ENCODE measurements around the gene MMP13. TPM values are rescaled to one million over a fixed set of nuclear protein-coding genes. Genes with fewer than 3 reads are reported as not detected.

The MMP13 gene
- total RNA-seq, 1 donor from 2014 or later, result 6.5 TPM

DNA sequence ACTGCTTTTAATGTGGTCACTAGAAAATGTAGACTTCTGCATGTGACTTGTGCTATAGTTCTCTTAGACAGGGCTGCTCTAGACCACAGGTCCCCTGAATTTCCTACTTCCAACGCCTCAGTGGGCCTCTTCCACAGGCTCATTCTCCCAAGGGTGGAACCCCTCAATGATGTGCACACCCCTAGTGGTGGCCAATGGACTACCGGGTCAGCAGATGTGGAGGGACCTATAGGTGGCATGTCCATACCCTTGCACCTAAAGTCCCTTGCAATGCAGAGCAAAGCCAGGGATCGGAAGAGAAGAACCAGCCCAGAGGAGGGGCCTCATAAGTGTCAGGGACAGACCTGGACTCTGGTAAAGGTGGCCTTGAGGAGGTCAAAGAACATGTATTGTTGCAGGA lies 20.0 kb downstream of the MMP13 start:
- TF ChIP-seq, protein P1, sequence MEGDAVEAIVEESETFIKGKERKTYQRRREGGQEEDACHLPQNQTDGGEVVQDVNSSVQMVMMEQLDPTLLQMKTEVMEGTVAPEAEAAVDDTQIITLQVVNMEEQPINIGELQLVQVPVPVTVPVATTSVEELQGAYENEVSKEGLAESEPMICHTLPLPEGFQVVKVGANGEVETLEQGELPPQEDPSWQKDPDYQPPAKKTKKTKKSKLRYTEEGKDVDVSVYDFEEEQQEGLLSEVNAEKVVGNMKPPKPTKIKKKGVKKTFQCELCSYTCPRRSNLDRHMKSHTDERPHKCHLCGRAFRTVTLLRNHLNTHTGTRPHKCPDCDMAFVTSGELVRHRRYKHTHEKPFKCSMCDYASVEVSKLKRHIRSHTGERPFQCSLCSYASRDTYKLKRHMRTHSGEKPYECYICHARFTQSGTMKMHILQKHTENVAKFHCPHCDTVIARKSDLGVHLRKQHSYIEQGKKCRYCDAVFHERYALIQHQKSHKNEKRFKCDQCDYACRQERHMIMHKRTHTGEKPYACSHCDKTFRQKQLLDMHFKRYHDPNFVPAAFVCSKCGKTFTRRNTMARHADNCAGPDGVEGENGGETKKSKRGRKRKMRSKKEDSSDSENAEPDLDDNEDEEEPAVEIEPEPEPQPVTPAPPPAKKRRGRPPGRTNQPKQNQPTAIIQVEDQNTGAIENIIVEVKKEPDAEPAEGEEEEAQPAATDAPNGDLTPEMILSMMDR (IDR thresholded peaks at IDR 0.05), result no peak
- Mint-ChIP-seq H3K9me3 (ENCODE audit: low read depth) (no peaks in the 10 kb centered on the region), H3K4me3 (ENCODE audit: unreplicated experiment) (no peak overlapping the region), H3K27ac (ENCODE audit: unreplicated experiment) (no peak overlapping the region), H3K27me3 (ENCODE audit: low read depth) (peaks cover 7% of the 10 kb centered on the region), H3K4me1 (ENCODE audit: low read depth) (peaks cover 4% of the 10 kb centered on the region), H3K36me3 (ENCODE audit: low read depth) (no peaks in the 10 kb centered on the region)
- DNase-seq (ENCODE audit: low spot score), result no peak

DNA sequence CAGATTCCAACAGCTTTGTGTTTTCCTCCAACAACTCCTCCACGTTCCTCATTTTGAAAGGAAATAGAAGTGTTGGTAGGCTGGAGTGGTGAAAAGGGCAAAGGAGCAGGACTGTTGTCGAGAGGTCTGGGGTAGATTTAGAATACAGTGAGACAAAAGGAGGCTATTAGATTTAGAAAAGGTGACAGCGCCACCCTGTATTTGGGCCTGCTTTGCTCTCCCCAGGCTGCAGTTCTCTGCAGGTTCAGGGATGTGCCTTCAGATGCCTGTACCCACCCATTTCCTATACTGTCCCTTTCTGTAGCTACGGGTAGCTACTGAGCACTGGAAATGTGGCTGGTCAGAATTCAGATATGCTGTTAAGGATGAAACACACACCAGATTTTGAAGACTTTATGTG lies 20.8 kb downstream of the MMP13 start:
- Mint-ChIP-seq H3K4me3 (ENCODE audit: unreplicated experiment) (no peak overlapping the region), H3K36me3 (ENCODE audit: low read depth) (no peaks in the 10 kb centered on the region), H3K27ac (ENCODE audit: unreplicated experiment) (no peak overlapping the region), H3K9me3 (ENCODE audit: low read depth) (no peaks in the 10 kb centered on the region), H3K4me1 (ENCODE audit: low read depth) (peaks cover 4% of the 10 kb centered on the region), H3K27me3 (ENCODE audit: low read depth) (peaks cover 8% of the 10 kb centered on the region)
- TF ChIP-seq, protein P1 (IDR thresholded peaks at IDR 0.05), result no peak
- no peak for DNase-seq (ENCODE audit: low spot score)

DNA sequence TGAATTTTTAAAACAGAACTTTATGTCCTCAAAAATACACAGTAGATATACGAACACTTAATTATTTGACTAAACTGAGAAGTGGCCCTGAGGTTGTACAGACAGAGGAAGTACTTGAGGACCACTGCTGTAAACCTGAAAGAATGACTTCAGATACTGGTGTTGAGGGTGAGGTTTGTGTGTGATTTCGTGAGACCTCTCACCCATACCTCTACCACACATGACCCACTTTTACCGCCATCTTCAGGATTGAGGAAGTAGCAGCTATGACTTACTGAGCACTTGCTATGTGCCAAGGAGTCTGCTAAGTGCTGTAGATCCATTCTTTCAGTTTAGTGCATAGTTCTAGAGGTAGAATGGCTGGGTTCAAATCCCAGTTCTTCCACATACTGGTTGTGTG lies 21.9 kb downstream of the MMP13 start:
- H3K27me3 Mint-ChIP-seq (ENCODE audit: low read depth), result peaks cover 8% of the 10 kb centered on the region
- H3K27ac Mint-ChIP-seq (ENCODE audit: unreplicated experiment), result no peak overlapping the region
- no peak overlapping the region for H3K4me3 Mint-ChIP-seq (ENCODE audit: unreplicated experiment)
- peaks cover 4% of the 10 kb centered on the region for H3K4me1 Mint-ChIP-seq (ENCODE audit: low read depth)
- no peaks in the 10 kb centered on the region for H3K9me3 Mint-ChIP-seq (ENCODE audit: low read depth)
- TF ChIP-seq, protein P1 (IDR thresholded peaks at IDR 0.05), result no peak
- no peaks in the 10 kb centered on the region for H3K36me3 Mint-ChIP-seq (ENCODE audit: low read depth)
- DNase-seq (ENCODE audit: low spot score), result no peak

DNA sequence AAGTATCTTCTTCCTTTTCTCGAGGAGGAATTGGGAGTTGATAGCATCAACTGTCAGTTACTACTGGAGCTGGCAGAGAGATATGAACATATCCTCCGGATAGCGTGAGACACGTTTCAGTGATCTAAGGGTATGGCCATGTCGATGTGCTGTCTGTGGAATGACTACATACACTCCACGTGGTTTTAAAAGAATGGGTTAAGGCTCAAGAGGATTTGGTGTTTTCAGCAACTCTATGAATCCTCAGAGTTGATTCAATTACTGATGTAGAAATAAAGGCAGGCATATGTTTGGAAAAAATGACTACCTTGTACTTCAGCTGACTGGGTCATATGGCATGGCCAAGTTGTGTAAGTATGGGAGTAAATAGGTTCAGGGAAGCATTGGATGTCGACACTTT lies 22.9 kb downstream of the MMP13 start:
- Mint-ChIP-seq H3K27me3 (ENCODE audit: low read depth) (peaks cover 8% of the 10 kb centered on the region), H3K9me3 (ENCODE audit: low read depth) (no peaks in the 10 kb centered on the region), H3K4me3 (ENCODE audit: unreplicated experiment) (no peak overlapping the region), H3K4me1 (ENCODE audit: low read depth) (no peaks in the 10 kb centered on the region), H3K27ac (ENCODE audit: unreplicated experiment) (no peak overlapping the region), H3K36me3 (ENCODE audit: low read depth) (no peaks in the 10 kb centered on the region)
- no peak for DNase-seq (ENCODE audit: low spot score)
- TF ChIP-seq, protein P1 (IDR thresholded peaks at IDR 0.05), result no peak

DNA sequence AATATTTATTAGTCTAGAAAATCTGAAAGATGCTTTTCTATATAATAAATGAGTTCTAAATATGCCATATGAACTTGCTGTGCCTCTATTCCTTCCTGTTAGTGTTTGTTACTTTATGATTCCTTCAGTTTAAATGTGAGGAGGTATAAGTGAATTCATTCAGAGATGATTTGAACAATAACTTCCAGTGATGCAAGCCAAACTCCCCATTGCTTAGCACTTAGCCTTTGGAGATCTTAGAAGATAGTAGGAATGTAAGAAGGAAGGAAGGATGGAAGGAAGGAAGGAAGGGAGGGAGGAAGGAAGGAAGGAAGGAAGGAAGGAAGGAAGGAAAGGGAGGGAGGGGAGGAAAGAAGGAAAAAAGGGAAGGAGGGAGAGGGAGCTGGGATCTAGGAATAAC lies 25.1 kb downstream of the MMP13 start:
- Mint-ChIP-seq H3K9me3 (ENCODE audit: low read depth) (no peaks in the 10 kb centered on the region), H3K4me3 (ENCODE audit: unreplicated experiment) (no peak overlapping the region), H3K36me3 (ENCODE audit: low read depth) (no peaks in the 10 kb centered on the region), H3K4me1 (ENCODE audit: low read depth) (no peaks in the 10 kb centered on the region), H3K27me3 (ENCODE audit: low read depth) (peaks cover 8% of the 10 kb centered on the region), H3K27ac (ENCODE audit: unreplicated experiment) (no peak overlapping the region)
- DNase-seq (ENCODE audit: low spot score), result no peak
- TF ChIP-seq, protein P1 (IDR thresholded peaks at IDR 0.05), result no peak
